ENCODE data around the gene NBEAL1. TPM values are rescaled to one million over a fixed set of nuclear protein-coding genes. Genes with fewer than 3 reads are reported as not detected.
"Not testable (repeated sequence)": the region's sequence is repeated elsewhere in the genome, so short reads cannot be mapped to it uniquely, and the experiment has no call there.

Gene NBEAL1
- total RNA-seq (10 to 100 TPM in 2 of 4 donors, 1 to 10 TPM in 2; 8.7 to 14.7 (median 9.7) TPM), polyA plus RNA-seq (1 to 10 TPM; 2.3 to 3.4 (median 3.0) TPM)
- long read RNA-seq, donor 1, partial matches to known transcripts: 2 of 4 reads
- long read RNA-seq, donor 1, other reads (novel, unspliced or antisense): 2 of 4 reads
- long read RNA-seq, donor 2, partial matches to known transcripts: 2 of 3 reads
- long read RNA-seq, donor 2, other reads (novel, unspliced or antisense): 0 of 3 reads

DNA sequence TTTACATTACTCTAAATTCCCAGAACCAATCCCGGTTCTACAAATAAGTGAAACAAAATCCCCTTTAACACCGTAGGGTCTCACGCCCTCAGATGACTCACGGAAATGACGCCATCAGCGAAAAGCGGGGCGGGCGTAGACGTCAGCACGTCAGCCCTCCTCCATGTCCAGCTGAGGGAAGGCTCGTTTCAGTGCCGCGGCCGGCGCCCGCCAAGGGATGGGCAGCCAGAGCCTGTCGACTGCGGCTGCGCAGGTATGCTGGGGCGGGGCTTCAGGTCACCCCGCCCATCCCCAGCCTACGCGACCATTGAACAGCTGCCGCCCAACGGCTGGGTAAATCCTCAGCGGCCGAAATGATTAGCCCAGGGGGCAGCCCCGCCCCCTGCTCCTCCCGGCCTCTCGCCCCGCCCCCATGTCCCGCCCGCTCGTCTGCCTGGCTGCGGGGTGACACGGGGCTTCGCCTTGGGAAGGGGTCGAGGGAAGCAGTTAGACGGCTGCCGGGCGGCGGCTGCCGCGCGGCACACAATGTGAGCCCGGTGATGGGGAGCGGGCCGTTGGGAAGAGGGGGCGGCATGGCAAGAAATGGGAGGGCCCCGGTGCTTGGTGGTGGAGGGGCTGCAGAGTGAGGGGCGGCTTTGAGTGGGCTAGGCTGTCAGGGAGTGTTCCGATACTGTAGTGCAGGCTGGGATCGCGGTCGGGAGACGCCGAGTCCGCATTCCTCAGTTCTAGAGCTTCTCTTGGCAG, at the start of gene NBEAL1:
TSS of gene NBEAL1 (plus strand) at position 420 of the 744 bp plus-strand sequence. CDS start 1,510 bp downstream, outside the sequence.
- peak within 1 kb of the TSS; percentile 90 for H3K27ac ChIP-seq
- intact Hi-C loops (cut with DNase I): no loop called here
- TF ChIP-seq, protein P1, sequence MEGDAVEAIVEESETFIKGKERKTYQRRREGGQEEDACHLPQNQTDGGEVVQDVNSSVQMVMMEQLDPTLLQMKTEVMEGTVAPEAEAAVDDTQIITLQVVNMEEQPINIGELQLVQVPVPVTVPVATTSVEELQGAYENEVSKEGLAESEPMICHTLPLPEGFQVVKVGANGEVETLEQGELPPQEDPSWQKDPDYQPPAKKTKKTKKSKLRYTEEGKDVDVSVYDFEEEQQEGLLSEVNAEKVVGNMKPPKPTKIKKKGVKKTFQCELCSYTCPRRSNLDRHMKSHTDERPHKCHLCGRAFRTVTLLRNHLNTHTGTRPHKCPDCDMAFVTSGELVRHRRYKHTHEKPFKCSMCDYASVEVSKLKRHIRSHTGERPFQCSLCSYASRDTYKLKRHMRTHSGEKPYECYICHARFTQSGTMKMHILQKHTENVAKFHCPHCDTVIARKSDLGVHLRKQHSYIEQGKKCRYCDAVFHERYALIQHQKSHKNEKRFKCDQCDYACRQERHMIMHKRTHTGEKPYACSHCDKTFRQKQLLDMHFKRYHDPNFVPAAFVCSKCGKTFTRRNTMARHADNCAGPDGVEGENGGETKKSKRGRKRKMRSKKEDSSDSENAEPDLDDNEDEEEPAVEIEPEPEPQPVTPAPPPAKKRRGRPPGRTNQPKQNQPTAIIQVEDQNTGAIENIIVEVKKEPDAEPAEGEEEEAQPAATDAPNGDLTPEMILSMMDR (IDR thresholded peaks at IDR 0.05): no peak
- peak; percentile 98 to 99 for DNase-seq
- H3K9me3 ChIP-seq: no peaks in the 10 kb centered on the region
- ATAC-seq: peak; percentile 97 to 98 (median 98)
- 0 to 1% (median 1%) methylated on average over 48 to 59 of the region's 59 CpGs for WGBS, 3 donors
- peaks cover 36% of the 10 kb centered on the region for H3K4me1 ChIP-seq
- H3K36me3 ChIP-seq (ENCODE audit: insufficient read depth in 1 of 2, low read depth in 1 of 2): no peaks in the 10 kb centered on the region
- H3K4me3 ChIP-seq: peak within 1 kb of the TSS; percentile 91
- no peaks in the 10 kb centered on the region for H3K27me3 ChIP-seq (ENCODE audit: insufficient read depth in 3 of 3, low read length in 2 of 3)

DNA sequence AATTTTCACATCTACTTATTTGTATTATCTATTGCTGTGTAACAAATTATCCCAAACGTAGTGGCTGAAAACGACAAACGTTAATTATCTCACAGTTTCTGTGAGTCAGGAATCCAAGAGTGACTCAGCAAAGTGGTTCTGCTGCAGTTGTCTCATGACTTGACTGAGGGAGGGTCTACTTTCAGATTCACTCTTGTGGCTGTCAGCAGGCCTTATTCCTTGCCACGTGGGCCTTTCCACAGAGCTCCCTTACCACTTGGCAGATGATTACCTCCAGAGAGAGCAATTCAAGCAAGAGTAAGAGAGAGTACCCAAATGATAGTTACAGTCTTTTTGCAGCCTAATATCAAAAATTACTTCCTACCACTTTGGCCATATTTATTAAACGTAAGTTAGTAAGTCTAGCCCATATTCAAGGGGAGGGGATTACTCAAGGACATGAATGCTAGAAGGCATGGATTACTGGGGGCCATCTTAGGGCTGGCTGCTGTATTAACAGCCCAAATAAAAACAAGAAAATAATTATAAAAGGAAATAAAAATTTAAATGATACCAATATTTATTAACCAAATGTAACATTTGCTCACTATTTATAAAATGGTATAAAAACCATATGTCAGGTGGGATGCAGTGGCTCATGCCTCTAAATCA, 48.7 kb upstream of the NBEAL1 start:
- ATAC-seq (no peak), DNase-seq (no peak)
- 72 to 82% (median 73%) methylated on average over 5 of the region's 5 CpGs for WGBS, 3 donors
- H3K4me3 ChIP-seq: no peak overlapping the region
- H3K4me1 ChIP-seq: no peaks in the 10 kb centered on the region
- intact Hi-C loops (cut with DNase I): no loop called here
- peaks cover 0 to 30% of the 10 kb centered on the region in 2 donors for H3K36me3 ChIP-seq (ENCODE audit: insufficient read depth in 1 of 2, low read depth in 1 of 2)
- no peak overlapping the region for H3K27ac ChIP-seq
- H3K27me3 ChIP-seq (ENCODE audit: insufficient read depth in 3 of 3, low read length in 2 of 3): no peaks in the 10 kb centered on the region
- H3K9me3 ChIP-seq: no peaks in the 10 kb centered on the region
- TF ChIP-seq, protein P1 (IDR thresholded peaks at IDR 0.05): no peak

DNA sequence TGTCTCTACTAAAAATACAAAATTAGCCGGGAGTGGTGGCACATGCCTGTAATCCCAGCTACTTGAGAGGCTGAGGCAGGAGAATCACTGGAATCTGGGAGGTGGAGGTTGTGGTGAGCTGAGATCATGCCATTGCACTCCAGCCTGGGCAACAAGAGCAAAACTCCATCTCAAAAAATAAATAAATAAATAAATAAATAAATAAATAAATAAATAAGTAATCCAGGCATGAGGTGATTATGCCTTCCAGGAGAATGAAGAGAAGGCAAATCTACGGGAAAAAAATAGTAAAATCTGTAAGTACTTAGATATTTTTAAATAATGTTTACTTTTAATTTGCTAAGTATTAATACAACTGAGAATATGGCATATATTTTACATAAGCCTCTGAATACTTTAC, 45.3 kb upstream of the NBEAL1 start:
- DNase-seq; H3K27me3 ChIP-seq (ENCODE audit: insufficient read depth in 3 of 3, low read length in 2 of 3); intact Hi-C loops (cut with DNase I); ATAC-seq; H3K4me1 ChIP-seq; H3K4me3 ChIP-seq; H3K27ac ChIP-seq; H3K9me3 ChIP-seq: not testable (repeated sequence)
- peaks cover 0 to 40% of the 10 kb centered on the region in 2 donors for H3K36me3 ChIP-seq (ENCODE audit: insufficient read depth in 1 of 2, low read depth in 1 of 2)
- WGBS, 3 donors: 47 to 50% (median 50%) methylated on average over 2 of the region's 2 CpGs

DNA sequence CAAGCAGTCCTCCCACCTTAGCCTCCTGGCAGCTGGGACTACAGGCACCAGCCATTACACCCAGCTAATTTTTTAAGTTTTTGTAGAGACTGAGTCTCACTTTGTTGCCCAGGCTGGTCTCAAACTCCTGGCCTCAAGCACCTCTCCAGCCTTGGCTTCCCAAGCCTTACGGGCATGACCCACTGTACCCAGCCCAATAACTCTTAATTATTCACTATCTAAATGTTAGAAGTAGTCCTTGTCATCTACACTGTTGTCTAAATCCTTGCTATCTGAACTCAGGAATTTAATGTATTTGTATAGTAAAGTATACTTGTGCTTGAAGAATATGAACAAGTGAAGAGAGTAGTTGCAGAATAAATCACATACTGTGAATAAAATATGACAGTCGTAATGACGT, 37.9 kb upstream of the NBEAL1 start:
- H3K9me3 ChIP-seq: no peaks in the 10 kb centered on the region
- no peak overlapping the region for H3K4me3 ChIP-seq
- WGBS, 3 donors: 92 to 97% (median 94%) methylated on average over 3 of the region's 3 CpGs
- ATAC-seq (no peak), DNase-seq (no peak)
- H3K4me1 ChIP-seq: no peaks in the 10 kb centered on the region
- TF ChIP-seq, protein P1 (IDR thresholded peaks at IDR 0.05): no peak
- intact Hi-C loops (cut with DNase I): no loop called here
- H3K36me3 ChIP-seq (ENCODE audit: insufficient read depth in 1 of 2, low read depth in 1 of 2): peaks cover 0 to 93% of the 10 kb centered on the region in 2 donors
- H3K27ac ChIP-seq: no peak overlapping the region
- no peaks in the 10 kb centered on the region for H3K27me3 ChIP-seq (ENCODE audit: insufficient read depth in 3 of 3, low read length in 2 of 3)

All from psoas muscle (tissue), 8 donors.